Upper lobe of right lung (tissue), 1 donor: ENCODE measurements around the gene TGOLN2. TPM values are rescaled to one million over a fixed set of nuclear protein-coding genes. Genes with fewer than 3 reads are reported as not detected.
A peak's percentile ranks its signal among the peaks of the same experiment; 100 is the strongest.
"Not testable (repeated sequence)": the region's sequence is repeated elsewhere in the genome, so short reads cannot be mapped to it uniquely, and the experiment has no call there.

Experiments
- ATAC-seq: fragments of 200-7000 bp; cut with Tn5 transposase; one replicate; pipeline ENCODE4 v1.9.1; 2020; ENCODE audit warnings: mild to moderate bottlenecking, moderate library complexity
- DNase-seq: peaks from one replicate; pipeline ENCODE4 v3.0.0-alpha.2; 2020
- H3K27ac ChIP-seq: fragments of 200-600 bp; one replicate; pipeline ENCODE4 v1.8.0; 2022
- H3K27me3 ChIP-seq: fragments of 200-600 bp; one replicate; pipeline ENCODE4 v1.8.0; 2022; ENCODE audit warnings: mild to moderate bottlenecking
- H3K36me3 ChIP-seq: fragments of 200-600 bp; one replicate; pipeline ENCODE4 v1.8.0; 2022
- H3K4me1 ChIP-seq: fragments of 200-600 bp; one replicate; pipeline ENCODE4 v1.8.0; 2022
- H3K4me3 ChIP-seq: fragments of 200-600 bp; one replicate; pipeline ENCODE4 v1.8.0; 2022; ENCODE audit warnings: mild to moderate bottlenecking
- H3K9me3 ChIP-seq: fragments of 200-600 bp; one replicate; pipeline ENCODE4 v1.8.0; 2022
- CTCF ChIP-seq: fragments of 200-600 bp; IDR thresholded peaks from one replicate; pipeline ENCODE4 v1.8.0; 2022; ENCODE audit warnings: antibody characterized with exemption
- intact Hi-C: fragments of 100-400 bp; cut with DNase I; formaldehyde crosslinking; loops from one replicate; pipeline ENCODE4 v1.11.0; 2022
- total RNA-seq: library from RNA; stranded (reverse); fragmentation: NEBNext Ultra II Directional; extraction: Animal tissue kit (Norgen Biotek cat#: 25700); gene quantifications from one replicate; pipeline ENCODE4 v1.2.1, GENCODE V29; 2021
- donor health status: DM: no; HTN: yes; CAD: no; lungs with severe emphysema.

Gene TGOLN2
- total RNA-seq, 1 donor from 2014 or later, result 156 TPM

GRCh38 chr2:85342156-85342555 is 14.4 kb upstream of the TGOLN2 start:
- H3K9me3 ChIP-seq, result no peaks in the 10 kb centered on the region
- no peak overlapping the region for H3K27ac ChIP-seq
- TF ChIP-seq CTCF, result no peak
- DNase-seq, result no peak
- no peak overlapping the region for H3K4me3 ChIP-seq
- no peaks in the 10 kb centered on the region for H3K4me1 ChIP-seq
- H3K27me3 ChIP-seq, result no peaks in the 10 kb centered on the region
- intact Hi-C loops, result no loop called here
- peaks cover 30% of the 10 kb centered on the region for H3K36me3 ChIP-seq
- no peak for ATAC-seq

- peaks cover 26% of the 10 kb centered on the region for H3K36me3 ChIP-seq
Measured at GRCh38 chr2:85341269-85342029, 13.7 kb upstream of the TGOLN2 start.

GRCh38 chr2:85340034-85340892 is 12.5 kb upstream of the TGOLN2 start:
- intact Hi-C loops, result no loop called here
- no peak overlapping the region for H3K4me3 ChIP-seq
- H3K36me3 ChIP-seq, result peaks cover 14% of the 10 kb centered on the region
- no peaks in the 10 kb centered on the region for H3K4me1 ChIP-seq
- ATAC-seq (peak; percentile 72), DNase-seq (no peak)
- H3K27ac ChIP-seq, result no peak overlapping the region
- no peaks in the 10 kb centered on the region for H3K27me3 ChIP-seq
- no peak for TF ChIP-seq CTCF
- H3K9me3 ChIP-seq, result no peaks in the 10 kb centered on the region

More at GRCh38 chr2:85341269-85342029, 13.7 kb upstream of the TGOLN2 start:
- ATAC-seq (no peak), DNase-seq (no peak)
- no peak overlapping the region for H3K27ac ChIP-seq
- intact Hi-C loops, result no loop called here
- H3K4me1 ChIP-seq, result no peaks in the 10 kb centered on the region
- no peak overlapping the region for H3K4me3 ChIP-seq
- no peaks in the 10 kb centered on the region for H3K27me3 ChIP-seq
- TF ChIP-seq CTCF, result no peak
- no peaks in the 10 kb centered on the region for H3K9me3 ChIP-seq

DNA sequence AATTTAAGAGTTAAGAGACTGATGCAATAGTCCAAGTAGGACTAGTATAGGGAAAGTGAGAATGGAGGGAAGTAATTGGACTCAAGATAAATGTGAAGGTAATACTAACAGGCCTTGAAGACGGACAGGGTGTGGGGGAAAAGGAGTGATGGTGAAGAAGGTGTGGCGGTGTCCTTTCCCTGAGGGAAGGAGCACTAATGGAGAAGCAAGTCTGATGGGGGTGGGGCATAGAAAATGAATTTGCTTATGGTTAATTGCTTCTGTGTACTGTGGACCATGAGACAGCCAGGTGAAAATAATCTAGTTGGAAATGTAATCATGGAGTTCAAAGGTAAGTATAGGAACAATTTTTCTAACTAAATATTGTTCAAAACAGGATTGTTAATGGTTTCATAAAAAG is 7.1 kb upstream of the TGOLN2 start:
- TF ChIP-seq CTCF, result no peak
- H3K4me3 ChIP-seq, result no peak overlapping the region
- no peaks in the 10 kb centered on the region for H3K9me3 ChIP-seq
- H3K27ac ChIP-seq, result no peak overlapping the region
- ATAC-seq, result no peak
- no peak for DNase-seq
- no peaks in the 10 kb centered on the region for H3K4me1 ChIP-seq
- no peaks in the 10 kb centered on the region for H3K36me3 ChIP-seq
- intact Hi-C loops, result no loop called here
- H3K27me3 ChIP-seq, result no peaks in the 10 kb centered on the region

DNA sequence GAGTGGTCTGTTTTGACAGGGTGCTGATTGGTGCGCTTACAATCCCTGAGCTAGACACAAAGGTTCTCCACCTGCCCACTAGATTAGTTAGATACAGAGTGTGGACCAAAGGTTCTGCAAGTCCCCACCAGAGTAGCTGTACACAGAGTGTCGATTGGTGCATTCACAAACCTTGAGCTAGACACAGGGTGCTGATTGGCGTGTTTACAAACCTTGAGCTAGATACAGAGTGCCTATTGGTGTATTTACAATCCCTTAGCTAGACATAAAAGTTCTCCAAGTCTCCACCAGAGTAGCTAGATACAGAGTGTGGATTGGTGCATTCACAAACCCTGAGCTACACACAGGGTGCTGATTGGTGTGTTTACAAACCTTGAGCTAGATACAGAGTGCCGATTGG is 6.1 kb upstream of the TGOLN2 start:
- H3K36me3 ChIP-seq, H3K27ac ChIP-seq, H3K4me3 ChIP-seq, intact Hi-C loops, H3K27me3 ChIP-seq, H3K4me1 ChIP-seq, H3K9me3 ChIP-seq, DNase-seq, ATAC-seq: not testable (repeated sequence)
